T47D (cell line): ENCODE measurements around the gene FBXO31.
A peak's percentile ranks its signal among the peaks of the same experiment; 100 is the strongest.
"Not testable (repeated sequence)": the region's sequence is repeated elsewhere in the genome, so short reads cannot be mapped to it uniquely, and the experiment has no call there.

Source experiments
- DNase-seq, 2 experiments: peaks; one replicate each; pipeline versions ENCODE4 v3.0.0 to v3.0.0-alpha.2; 2011 to 2012; ENCODE audit warnings: low read depth in 1 of 2, low spot score in 1 of 2
- JUND ChIP-seq: IDR thresholded peaks from 2 replicates; pipeline ENCODE4 v1.6.1; 2012; ENCODE audit warnings: low read depth
- in situ Hi-C: cut with HindIII; loops from 2 replicates; pipeline ENCODE4 v1.10.0; 2016; ENCODE audit warnings: low sequenced_read_pairs, low pct_unique_long_range_greater_than_20kb

Gene FBXO31

GRCh38 chr16:87407511-87408112 is 24.0 kb upstream of the FBXO31 start:
- no peak for DNase-seq
- TF ChIP-seq JUND = no peak
- in situ Hi-C loops = no loop called here

DNA sequence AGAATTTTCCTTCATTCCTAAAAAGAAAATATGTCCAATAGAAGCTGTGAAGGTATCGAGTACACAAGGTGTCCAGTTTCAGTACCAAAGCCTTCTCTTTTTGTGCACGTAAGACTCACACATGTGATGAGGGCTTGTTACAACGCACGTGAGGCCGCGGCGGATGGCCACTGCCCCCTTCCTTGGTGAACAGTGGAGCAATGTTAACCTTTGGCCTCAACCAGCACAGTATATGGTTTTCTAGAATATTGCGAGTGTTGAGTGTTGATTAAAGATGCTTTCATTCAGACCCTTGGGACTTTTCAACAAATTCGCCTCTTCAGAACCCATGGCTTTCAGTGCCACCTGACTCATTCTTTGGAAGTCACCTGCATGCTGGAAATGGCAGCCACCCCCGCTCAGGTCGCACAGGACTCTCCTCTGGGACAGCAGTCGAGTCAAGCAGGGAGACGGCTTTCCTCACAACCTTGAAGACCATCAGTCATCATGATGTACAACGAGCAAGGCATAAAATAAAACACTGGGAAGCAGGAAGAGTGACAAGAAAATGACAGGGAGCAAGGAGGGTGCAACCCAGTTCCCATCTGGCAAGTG is 23.0 kb upstream of the FBXO31 start:
- in situ Hi-C loops = no loop called here
- no peak for DNase-seq

DNA sequence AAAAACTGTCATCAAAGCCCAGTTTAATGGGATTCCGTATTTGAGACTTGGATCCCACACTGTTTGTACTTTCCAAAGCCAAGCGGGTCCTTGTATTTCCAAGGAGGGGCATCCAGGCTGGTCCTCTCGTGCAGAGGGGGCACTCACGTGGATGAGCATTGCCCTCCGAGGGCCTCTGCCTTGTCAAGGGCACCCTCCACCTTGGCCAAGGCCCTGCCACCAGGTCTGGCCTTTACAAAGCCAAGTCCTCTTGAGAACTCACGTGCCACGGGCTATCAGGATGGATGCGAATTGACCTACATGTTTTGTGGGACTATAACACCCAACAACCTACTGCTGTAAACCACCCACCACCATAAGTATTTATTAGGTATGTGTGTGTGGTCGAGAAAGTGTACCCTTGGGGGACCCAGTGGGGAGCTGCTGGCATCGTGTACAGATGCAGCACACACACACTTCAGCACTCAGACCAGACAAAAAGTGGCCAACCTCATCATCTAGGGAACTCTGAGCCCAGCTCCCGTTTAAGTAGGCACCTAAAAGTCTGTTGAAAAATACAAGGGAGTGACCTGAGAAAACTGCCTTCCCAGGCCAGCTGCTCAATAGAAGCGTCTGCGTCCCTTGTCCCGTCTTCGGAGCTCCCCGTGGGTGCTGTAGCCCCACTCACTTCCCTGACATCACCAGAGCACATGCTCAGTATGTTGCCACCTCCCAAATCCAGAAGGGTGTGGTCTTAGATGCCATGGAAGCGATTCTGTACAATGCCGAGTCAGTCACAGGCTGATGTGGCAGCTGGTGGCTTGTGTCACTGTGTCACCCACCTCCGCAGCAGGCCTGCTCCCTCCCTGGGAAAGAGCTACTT is 21.4 kb upstream of the FBXO31 start:
- no peak for TF ChIP-seq JUND
- in situ Hi-C loops = no loop called here
- no peak for DNase-seq

More for the DNA sequence above, 23.0 kb upstream of the FBXO31 start:
- no peak for TF ChIP-seq JUND

DNA sequence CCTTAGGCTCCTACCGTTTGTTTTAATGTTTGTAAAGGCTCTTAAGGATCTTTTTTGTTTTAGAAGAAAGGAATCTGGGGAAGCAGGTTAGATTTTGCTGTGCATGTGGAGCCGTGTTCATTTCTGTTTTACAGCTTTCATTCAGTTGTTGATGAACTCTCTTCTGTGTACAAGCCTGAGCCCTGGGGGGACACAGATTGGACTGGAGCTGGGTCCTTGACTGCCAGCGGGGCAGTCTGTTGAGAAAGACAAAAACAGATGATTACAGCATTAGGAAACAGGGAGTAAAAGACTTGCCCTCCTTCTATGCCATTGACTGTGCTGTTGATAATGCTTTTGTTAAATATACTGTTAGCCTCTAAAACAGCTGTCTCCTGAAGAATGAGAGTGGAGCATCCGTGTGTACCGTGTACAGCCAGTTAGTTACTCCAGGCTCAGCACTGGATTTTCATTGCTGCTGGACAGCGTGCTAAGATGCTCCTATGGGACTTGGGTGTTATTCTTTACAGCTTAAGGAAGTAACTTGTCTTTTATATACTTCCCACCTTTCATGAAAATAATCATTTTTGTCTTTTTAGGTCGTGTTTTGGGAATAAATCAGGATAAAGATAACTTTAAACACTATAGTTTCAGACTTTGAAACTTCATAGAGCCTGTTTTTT is 11.7 kb upstream of the FBXO31 start:
- in situ Hi-C loops = no loop called here
- DNase-seq = no peak
- no peak for TF ChIP-seq JUND

DNA sequence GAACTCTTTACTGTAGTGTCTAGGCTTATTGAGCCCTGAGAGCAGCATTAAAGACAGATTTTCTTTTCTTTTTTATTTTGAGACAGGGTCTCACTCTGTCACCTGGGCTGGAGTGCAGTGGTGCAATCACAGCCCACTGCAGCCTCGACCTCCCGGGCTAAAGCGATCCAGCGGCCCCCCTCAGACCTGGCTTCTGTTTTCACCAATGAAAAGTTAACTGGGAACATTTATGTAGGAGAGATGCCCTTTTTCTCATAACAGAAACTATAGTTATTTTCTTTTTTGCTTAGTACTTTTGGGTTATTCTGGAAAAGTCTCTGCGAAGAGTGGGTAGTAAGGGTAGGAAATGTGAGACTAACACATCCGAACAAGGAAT is 10.1 kb upstream of the FBXO31 start:
- DNase-seq = no peak
- in situ Hi-C loops = no loop called here
- no peak for TF ChIP-seq JUND

GRCh38 chr16:87392821-87393679 is 9.5 kb upstream of the FBXO31 start:
- in situ Hi-C loops = no loop called here
- TF ChIP-seq JUND = no peak
- DNase-seq = peak; percentile 65 to 72

GRCh38 chr16:87391950-87392820 is 8.6 kb upstream of the FBXO31 start, which contains the start of gene MAP1LC3B:
Gene MAP1LC3B (plus strand): TSS chr16:87392336. CDS start chr16:87392428, 92 bp downstream.
- DNase-seq = peak; percentile 98
- TF ChIP-seq JUND = no peak
- in situ Hi-C loops = no loop called here

- in situ Hi-C loops = no loop called here
- peak; percentile 30 to 62 for DNase-seq
- TF ChIP-seq JUND = no peak
These were observed 7.9 kb upstream of the FBXO31 start for GRCh38 chr16:87391324-87391949.

DNA sequence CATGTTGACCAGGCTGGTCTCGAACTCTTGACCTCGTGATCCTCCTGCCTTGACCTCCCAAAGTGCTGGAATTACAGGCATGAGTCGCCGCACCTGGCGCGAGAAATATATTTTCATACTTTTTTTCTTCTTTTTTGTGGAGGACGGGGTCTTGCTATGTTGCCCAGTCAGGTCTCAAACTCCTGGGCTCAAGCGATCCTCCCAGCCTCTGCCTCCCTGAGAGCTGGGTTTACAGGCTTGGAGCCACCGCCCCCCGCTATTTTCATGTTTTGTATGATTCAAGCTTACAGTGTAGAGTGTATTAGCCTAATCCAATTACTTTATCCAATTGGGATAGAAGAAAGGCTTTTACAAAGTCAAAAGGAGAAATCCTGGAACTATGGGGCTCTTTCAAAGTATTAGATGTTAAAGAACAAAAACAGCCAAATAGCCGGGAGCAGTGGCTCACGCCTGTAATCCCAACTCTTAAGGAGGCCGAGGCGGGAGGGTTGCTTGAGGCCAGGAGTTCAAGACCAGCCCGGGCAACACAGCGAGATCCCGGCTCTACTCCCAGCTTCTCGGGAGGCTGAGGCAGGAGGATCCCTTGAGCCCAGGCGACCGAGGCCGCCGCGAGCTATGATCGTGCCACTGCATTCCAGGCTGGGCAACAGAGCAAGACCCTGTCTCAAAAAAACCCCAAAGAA is 7.2 kb upstream of the FBXO31 start:
- no peak for DNase-seq
- in situ Hi-C loops = no loop called here
- TF ChIP-seq JUND = no peak

- in situ Hi-C loops, DNase-seq: not testable (repeated sequence)
These were observed 6.3 kb upstream of the FBXO31 start for GRCh38 chr16:87389914-87390313.
